PC-9 (cell line): ENCODE results near the gene TUBA1B.

ENCODE experiments used
- EZH2 ChIP-seq: fragments of 200-600 bp; sonication (generic); IDR thresholded peaks from 2 replicates; pipeline ENCODE4 v1.8.0; 2017; ENCODE audit warnings: antibody characterized with exemption, low read depth
- TF ChIP-seq, protein P1 (sequence below): fragments of 200-600 bp; sonication (generic); conservative IDR thresholded peaks from 2 replicates; pipeline ENCODE4 v1.6.1; 2017; ENCODE audit warnings: mixed run types, antibody characterized with exemption, mild to moderate bottlenecking, moderate library complexity

DNA sequence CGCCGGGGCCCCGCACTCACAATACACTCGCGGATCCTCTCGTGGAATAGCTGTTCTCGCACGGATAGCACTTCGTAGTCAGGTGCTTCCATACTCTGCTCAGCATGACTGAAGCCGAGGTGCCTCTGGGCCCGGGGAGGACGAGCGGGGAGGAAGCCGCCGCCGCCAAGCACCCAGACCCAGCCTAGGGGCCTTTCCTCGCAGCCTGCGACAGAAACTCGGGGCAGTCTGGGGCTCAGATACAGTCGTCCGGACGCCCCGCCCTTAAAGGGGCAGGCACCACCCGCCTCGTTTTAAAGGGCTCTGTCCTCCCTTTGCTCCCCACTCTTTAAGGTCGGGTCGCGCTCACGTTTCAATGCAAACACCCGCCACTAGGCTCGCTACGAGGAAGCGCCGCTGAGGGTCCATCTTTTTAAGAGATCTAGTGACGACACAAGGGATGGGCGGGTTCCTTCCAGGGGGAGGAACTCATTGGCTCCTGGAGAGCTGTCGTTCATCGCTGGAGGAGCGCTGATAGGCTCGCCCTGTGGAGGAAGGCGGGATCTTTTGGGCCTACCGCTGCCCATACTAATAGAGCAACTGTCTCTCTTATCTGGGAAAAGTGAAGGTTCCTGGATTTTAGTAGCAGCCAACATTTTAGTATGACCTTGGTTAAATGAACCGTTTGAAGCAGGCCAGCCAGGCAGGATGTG, 20.6 kb downstream of the TUBA1B start, which contains the start of gene LMBR1L:
- TF ChIP-seq, protein P1, sequence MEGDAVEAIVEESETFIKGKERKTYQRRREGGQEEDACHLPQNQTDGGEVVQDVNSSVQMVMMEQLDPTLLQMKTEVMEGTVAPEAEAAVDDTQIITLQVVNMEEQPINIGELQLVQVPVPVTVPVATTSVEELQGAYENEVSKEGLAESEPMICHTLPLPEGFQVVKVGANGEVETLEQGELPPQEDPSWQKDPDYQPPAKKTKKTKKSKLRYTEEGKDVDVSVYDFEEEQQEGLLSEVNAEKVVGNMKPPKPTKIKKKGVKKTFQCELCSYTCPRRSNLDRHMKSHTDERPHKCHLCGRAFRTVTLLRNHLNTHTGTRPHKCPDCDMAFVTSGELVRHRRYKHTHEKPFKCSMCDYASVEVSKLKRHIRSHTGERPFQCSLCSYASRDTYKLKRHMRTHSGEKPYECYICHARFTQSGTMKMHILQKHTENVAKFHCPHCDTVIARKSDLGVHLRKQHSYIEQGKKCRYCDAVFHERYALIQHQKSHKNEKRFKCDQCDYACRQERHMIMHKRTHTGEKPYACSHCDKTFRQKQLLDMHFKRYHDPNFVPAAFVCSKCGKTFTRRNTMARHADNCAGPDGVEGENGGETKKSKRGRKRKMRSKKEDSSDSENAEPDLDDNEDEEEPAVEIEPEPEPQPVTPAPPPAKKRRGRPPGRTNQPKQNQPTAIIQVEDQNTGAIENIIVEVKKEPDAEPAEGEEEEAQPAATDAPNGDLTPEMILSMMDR = no peak; the same call in 1 of the 2 replicates
- TF ChIP-seq EZH2 = no peak
